ENCODE results near the gene BACH2.
"Not testable (repeated sequence)": the region's sequence is repeated elsewhere in the genome, so short reads cannot be mapped to it uniquely, and the experiment has no call there.

BACH2 gene

DNA sequence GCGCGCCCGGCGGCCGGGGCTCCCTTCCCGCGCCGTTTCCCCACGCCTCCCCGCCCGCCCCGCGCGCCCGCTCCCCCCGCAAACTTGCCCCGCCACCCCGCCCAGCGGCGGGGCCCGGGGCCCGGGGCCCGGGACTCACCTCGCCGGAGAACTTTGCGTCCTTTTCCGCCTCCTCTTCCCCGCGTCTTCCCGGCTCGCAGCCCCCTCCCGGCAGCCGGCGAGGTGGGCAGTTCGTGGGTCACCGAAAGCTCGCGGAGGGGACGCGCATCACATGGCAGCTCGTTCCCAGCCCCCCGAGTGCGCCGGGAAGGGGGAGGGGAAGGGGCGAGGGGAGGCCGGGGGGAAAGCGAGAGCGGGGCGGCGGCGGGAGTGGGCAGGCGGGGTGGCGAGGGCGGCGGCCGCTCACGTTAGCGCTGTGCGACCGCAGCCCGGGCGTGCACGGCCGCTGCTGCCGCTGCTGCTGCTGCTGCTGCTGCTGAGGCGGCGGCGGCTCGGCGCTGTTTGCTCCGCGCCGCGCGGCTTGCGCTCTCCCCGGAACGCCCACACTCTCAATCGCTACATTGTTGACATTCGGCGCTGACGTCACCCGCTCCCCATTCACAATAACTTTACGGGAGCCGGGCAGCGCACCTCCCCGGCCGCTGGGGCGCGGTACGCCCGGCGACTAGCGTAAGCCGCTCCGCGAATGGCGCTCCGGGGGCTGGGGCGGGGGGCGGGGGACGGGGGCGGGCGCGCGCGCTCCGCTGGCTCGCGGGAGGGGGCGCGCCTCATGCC is at the start of gene BACH2:
Gene BACH2 (minus strand): TSS at position 503 of the 774 bp plus-strand sequence. CDS start 287,999 bp downstream, outside the sequence.
- peak; percentile 81 to 84 for DNase-seq (ENCODE audit: low read depth in 1 of 2, low spot score in 1 of 2)

DNA sequence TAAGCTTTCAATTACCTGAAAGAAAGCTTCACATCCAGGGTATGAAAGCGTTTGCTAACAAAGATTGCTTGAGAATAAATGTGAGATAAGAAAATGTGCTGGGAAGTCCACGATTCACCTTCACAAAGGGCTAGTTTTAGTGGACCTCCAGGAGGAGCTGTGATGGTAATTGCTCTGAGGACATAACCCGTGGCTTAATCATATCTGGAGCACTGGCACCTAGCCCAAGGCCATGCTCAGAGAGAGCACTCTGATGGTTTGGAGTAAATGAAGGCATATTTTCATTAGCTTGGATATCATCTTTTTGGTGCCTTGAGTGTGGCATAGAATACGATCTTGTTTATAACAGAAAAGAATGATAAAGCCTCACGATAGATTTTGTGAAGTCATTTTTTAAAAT is 46.9 kb upstream of the BACH2 start:
- no peak for DNase-seq (ENCODE audit: low read depth in 1 of 2, low spot score in 1 of 2)

DNA sequence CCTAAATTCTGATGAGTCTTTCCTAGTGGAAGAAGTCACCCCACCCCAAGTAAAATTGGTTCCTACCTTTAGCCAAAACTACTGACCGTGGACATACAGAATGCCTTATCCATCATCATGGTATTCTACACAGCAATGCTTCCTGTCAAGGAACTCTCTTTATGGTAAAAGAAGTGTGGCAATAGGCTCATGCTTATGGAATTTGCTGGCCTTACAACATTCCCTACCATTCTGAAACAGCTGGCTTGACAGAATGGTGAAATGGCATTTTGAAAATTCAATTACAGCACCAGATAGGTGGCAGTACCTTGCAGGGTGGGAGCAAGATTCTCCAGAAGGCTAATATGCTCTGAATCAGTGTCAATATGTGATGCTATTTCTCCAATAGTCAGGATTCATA is 41.8 kb upstream of the BACH2 start:
- no peak for DNase-seq (ENCODE audit: low read depth in 1 of 2, low spot score in 1 of 2)

- DNase-seq (ENCODE audit: low read depth in 1 of 2, low spot score in 1 of 2) = no peak
Measured at GRCh38 chr6:90336388-90336947, 39.8 kb upstream of the BACH2 start.

DNA sequence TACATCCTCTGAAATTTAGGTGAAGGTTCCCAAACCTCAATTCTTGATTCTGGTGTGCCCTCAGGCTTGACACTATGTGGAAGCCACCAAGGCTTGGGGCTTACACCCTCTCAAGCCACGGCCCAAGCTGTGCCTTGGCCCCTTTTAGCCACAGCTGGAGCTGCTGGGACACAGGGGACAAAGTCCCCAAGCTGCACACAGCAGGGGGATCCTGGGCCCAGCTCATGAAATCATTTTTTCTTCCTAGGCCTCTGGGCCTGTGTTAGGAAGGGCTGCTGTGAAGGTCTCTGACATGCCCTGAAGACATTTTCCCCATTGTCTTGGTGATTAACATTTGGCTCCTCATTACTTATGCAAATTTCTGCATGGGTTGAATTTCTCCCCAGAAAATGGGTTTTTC is 37.3 kb upstream of the BACH2 start:
- no peak for DNase-seq (ENCODE audit: low read depth in 1 of 2, low spot score in 1 of 2)

GRCh38 chr6:90332978-90333543 is 36.4 kb upstream of the BACH2 start:
- DNase-seq (ENCODE audit: low read depth in 1 of 2, low spot score in 1 of 2) = not testable (repeated sequence)

- no peak for DNase-seq (ENCODE audit: low read depth in 1 of 2, low spot score in 1 of 2)
Measured at GRCh38 chr6:90329386-90330077, 32.9 kb upstream of the BACH2 start.

- DNase-seq (ENCODE audit: low read depth in 1 of 2, low spot score in 1 of 2) = no peak
Measured at GRCh38 chr6:90328004-90328403, 31.4 kb upstream of the BACH2 start.

GRCh38 chr6:90326404-90327057 is 29.9 kb upstream of the BACH2 start:
- DNase-seq (ENCODE audit: low read depth in 1 of 2, low spot score in 1 of 2) = no peak

GRCh38 chr6:90323706-90324105 is 27.1 kb upstream of the BACH2 start:
- DNase-seq (ENCODE audit: low read depth in 1 of 2, low spot score in 1 of 2) = no peak

DNA sequence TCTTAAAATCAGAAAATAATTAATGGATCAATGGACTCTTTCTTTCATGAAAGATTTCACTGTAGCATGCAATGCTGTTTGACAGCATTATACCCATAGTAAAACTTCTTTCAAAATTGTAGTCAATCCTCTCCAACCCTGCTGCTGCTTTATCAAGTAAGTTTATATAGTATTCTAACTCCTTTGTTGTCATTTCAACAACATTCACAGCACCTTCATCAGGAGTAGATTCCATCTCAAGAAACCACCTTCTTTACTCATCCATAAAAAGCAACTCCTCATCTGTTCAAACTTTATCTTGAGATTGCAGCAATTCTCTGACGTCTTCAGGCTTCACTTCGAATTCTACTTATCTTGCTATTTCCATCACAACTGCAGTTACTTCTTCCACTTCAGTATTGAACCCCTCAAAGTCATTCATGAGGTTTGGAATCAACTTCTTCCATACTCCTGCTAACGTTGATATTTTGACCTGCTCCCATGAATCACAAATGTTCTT is 26.4 kb upstream of the BACH2 start:
- DNase-seq (ENCODE audit: low read depth in 1 of 2, low spot score in 1 of 2) = no peak

- DNase-seq (ENCODE audit: low read depth in 1 of 2, low spot score in 1 of 2) = no peak
Measured at GRCh38 chr6:90319979-90320685, 23.5 kb upstream of the BACH2 start.

GRCh38 chr6:90319044-90319443 is 22.4 kb upstream of the BACH2 start:
- DNase-seq (ENCODE audit: low read depth in 1 of 2, low spot score in 1 of 2) = no peak

DNA sequence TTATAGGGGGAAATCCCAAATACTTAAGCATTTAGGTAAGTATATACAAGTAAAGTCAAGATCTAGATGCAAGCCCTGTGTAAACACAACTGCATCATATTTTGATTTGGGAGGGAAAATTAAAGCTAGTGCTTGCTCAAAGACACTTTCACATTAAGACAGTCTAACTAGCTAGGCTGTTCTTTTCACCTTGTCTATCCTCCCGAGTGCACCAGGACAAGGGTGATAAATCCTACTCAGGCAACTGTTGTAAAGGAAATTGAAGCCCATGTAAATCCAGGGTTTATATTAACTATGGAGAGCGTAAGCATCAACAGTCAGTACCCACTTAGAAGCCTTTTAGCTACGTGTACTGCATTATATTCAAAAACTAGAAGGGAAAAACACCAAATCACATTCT is 19.3 kb upstream of the BACH2 start:
- no peak for DNase-seq (ENCODE audit: low read depth in 1 of 2, low spot score in 1 of 2)

DNA sequence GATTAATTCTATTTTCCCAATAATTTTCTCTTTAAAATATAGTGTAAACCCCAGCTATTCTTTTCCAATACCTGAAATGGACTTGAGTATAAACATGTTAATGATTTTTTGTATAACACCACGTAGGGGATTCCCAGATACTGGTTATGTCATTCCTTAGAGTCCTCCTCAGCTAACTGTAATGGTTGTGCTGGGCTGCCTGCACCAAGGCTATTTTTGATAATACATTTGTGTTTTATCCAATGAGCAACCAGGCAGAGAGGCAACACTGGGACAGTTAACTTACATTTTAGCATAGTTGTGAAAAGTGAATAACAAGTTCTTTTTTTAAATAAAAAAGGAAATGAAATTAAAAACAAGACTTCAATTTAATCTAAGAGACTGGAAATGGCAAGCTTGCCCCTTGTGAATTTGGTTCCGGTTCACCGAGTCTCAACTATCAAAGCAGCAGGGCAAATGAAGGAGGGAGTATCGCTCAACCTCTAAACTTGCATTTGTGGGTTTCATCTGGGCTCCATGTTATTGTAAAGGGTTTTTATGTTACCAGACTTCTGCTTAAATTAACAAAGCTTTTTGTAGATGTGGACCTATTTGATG is 18.8 kb upstream of the BACH2 start:
- DNase-seq (ENCODE audit: low read depth in 1 of 2, low spot score in 1 of 2) = no peak

GRCh38 chr6:90314514-90314913 is 17.9 kb upstream of the BACH2 start:
- DNase-seq (ENCODE audit: low read depth in 1 of 2, low spot score in 1 of 2) = no peak

DNA sequence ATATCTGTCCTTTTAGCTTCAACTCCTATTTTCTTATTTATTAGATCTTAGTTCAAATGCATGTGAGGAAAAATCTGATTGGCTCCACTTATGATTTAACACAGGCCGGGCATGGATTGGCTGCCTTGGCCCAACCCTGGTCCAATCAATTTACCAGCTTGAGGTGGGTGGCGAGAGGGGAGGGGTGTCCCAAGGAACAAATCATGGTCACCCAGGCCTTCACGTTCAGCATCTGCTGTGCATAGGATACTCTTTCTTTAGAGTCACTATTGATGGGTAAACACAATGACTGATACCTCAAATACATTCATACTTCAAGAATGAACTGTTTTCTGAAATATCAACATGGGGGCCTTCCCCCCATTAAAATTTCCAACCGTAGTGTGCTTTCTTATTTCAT is 14.9 kb upstream of the BACH2 start:
- DNase-seq (ENCODE audit: low read depth in 1 of 2, low spot score in 1 of 2) = no peak

GRCh38 chr6:90305800-90306448 is 9.3 kb upstream of the BACH2 start:
- DNase-seq (ENCODE audit: low read depth in 1 of 2, low spot score in 1 of 2) = no peak

- DNase-seq (ENCODE audit: low read depth in 1 of 2, low spot score in 1 of 2) = no peak
Measured at GRCh38 chr6:90304308-90304707, 7.7 kb upstream of the BACH2 start.

- DNase-seq (ENCODE audit: low read depth in 1 of 2, low spot score in 1 of 2) = no peak
Measured at GRCh38 chr6:90303039-90303438, 6.4 kb upstream of the BACH2 start.

Data from stimulated activated CD4-positive, alpha-beta T cell treated with anti-CD3 and anti-CD28 coated beads, Interleukin-15, amount 100 ng/mL, for 1 hour (primary cell).